HG02610 (cell line): ENCODE data around the gene GADD45A.
A peak's percentile ranks its signal among the peaks of the same experiment; 100 is the strongest.
"Not testable (repeated sequence)": the region's sequence is repeated elsewhere in the genome, so short reads cannot be mapped to it uniquely, and the experiment has no call there.

Experiments
- ATAC-seq: cut with Tn5 transposase; IDR thresholded peaks from one replicate; pipeline ENCODE4 v1.9.1; 2021; ENCODE audit warnings: mild to moderate bottlenecking, moderate library complexity; ENCODE audit not compliant: unreplicated experiment

GADD45A gene

GRCh38 chr1:67717876-67718275 lies 32.9 kb downstream of the GADD45A start:
- ATAC-seq = no peak

GRCh38 chr1:67719329-67720196 lies 34.6 kb downstream of the GADD45A start:
- ATAC-seq = no peak

- ATAC-seq = no peak
Measured at GRCh38 chr1:67721112-67721511, 36.1 kb downstream of the GADD45A start.

- no peak for ATAC-seq
Measured at GRCh38 chr1:67721650-67722291, 36.8 kb downstream of the GADD45A start.

GRCh38 chr1:67722292-67722944 lies 37.4 kb downstream of the GADD45A start:
- no peak for ATAC-seq

GRCh38 chr1:67723126-67723525 lies 38.1 kb downstream of the GADD45A start:
- ATAC-seq = no peak

GRCh38 chr1:67723620-67724019 lies 38.6 kb downstream of the GADD45A start:
- ATAC-seq = peak; percentile 92

- no peak for ATAC-seq
Measured at GRCh38 chr1:67724928-67725560, 40.0 kb downstream of the GADD45A start.

- ATAC-seq = no peak
Measured at GRCh38 chr1:67726224-67726623, 41.2 kb downstream of the GADD45A start.

- peak; percentile 19 for ATAC-seq
Measured at GRCh38 chr1:67729872-67730271, 44.9 kb downstream of the GADD45A start.

- ATAC-seq = not testable (repeated sequence)
Measured at GRCh38 chr1:67730312-67730711, 45.3 kb downstream of the GADD45A start.

GRCh38 chr1:67731322-67731721 lies 46.3 kb downstream of the GADD45A start:
- no peak for ATAC-seq

GRCh38 chr1:67732750-67733151 lies 47.8 kb downstream of the GADD45A start:
- peak; percentile 58 for ATAC-seq

- peak; percentile 24 for ATAC-seq
Measured at GRCh38 chr1:67733681-67734322, 48.8 kb downstream of the GADD45A start.

GRCh38 chr1:67734323-67734690 lies 49.3 kb downstream of the GADD45A start:
- no peak for ATAC-seq

- no peak for ATAC-seq
Measured at GRCh38 chr1:67735206-67735605, 50.2 kb downstream of the GADD45A start.

- peak; percentile 81 for ATAC-seq
Measured at GRCh38 chr1:67735806-67736627, 51.0 kb downstream of the GADD45A start.

- ATAC-seq = no peak
Measured at GRCh38 chr1:67736750-67737149, 51.7 kb downstream of the GADD45A start.

- ATAC-seq = no peak
Measured at GRCh38 chr1:67737875-67738274, 52.9 kb downstream of the GADD45A start.
